HG02973 (cell line): ENCODE data around the gene ITCH.
"Not testable (repeated sequence)": the region's sequence is repeated elsewhere in the genome, so short reads cannot be mapped to it uniquely, and the experiment has no call there.

ENCODE experiments used
- ATAC-seq: cut with Tn5 transposase; IDR thresholded peaks from one replicate; pipeline ENCODE4 v1.9.1; 2021; ENCODE audit warnings: moderate library complexity; ENCODE audit not compliant: unreplicated experiment

Gene ITCH

GRCh38 chr20:34412453-34412852 lies 49.4 kb downstream of the ITCH start:
- no peak for ATAC-seq

GRCh38 chr20:34414525-34414924 lies 51.5 kb downstream of the ITCH start:
- not testable (repeated sequence) for ATAC-seq

- no peak for ATAC-seq
Measured at GRCh38 chr20:34415079-34415478, 52.0 kb downstream of the ITCH start.

GRCh38 chr20:34420146-34420545 lies 57.1 kb downstream of the ITCH start:
- ATAC-seq = no peak

GRCh38 chr20:34420975-34421374 lies 57.9 kb downstream of the ITCH start:
- ATAC-seq = no peak

GRCh38 chr20:34421766-34422466 lies 58.8 kb downstream of the ITCH start:
- no peak for ATAC-seq

- ATAC-seq = not testable (repeated sequence)
Measured at GRCh38 chr20:34425032-34425690, 62.1 kb downstream of the ITCH start.

GRCh38 chr20:34426026-34426425 lies 63.0 kb downstream of the ITCH start:
- no peak for ATAC-seq

GRCh38 chr20:34427331-34427730 lies 64.3 kb downstream of the ITCH start:
- no peak for ATAC-seq

GRCh38 chr20:34427784-34428183 lies 64.7 kb downstream of the ITCH start:
- no peak for ATAC-seq

GRCh38 chr20:34431168-34431567 lies 68.1 kb downstream of the ITCH start:
- ATAC-seq = no peak

GRCh38 chr20:34432663-34433062 lies 69.6 kb downstream of the ITCH start:
- not testable (repeated sequence) for ATAC-seq

- no peak for ATAC-seq
Measured at GRCh38 chr20:34433391-34433790, 70.3 kb downstream of the ITCH start.

GRCh38 chr20:34435589-34435988 lies 72.5 kb downstream of the ITCH start:
- ATAC-seq = no peak

GRCh38 chr20:34437330-34437986 lies 74.4 kb downstream of the ITCH start:
- ATAC-seq = no peak

GRCh38 chr20:34439168-34439567 lies 76.1 kb downstream of the ITCH start:
- no peak for ATAC-seq

GRCh38 chr20:34441423-34441822 lies 78.3 kb downstream of the ITCH start:
- ATAC-seq = not testable (repeated sequence)

GRCh38 chr20:34443546-34443945 lies 80.5 kb downstream of the ITCH start:
- no peak for ATAC-seq

GRCh38 chr20:34445177-34446065 lies 82.3 kb downstream of the ITCH start:
- ATAC-seq = no peak

- ATAC-seq = no peak
Measured at GRCh38 chr20:34448517-34448916, 85.4 kb downstream of the ITCH start.
